T-helper 1 cell treated with Interleukin-12 subunit alpha and Interleukin-12 subunit beta and Interleukin-4 antibody, amounts not matched to agents 30 ng/mL and 1 ng/mL, for 36 hours (primary cell): Measurements from ENCODE around the gene ADI1. TPM values are rescaled to one million over a fixed set of nuclear protein-coding genes. Genes with fewer than 3 reads are reported as not detected.

Experiments
- intact Hi-C: fragments of 100-400 bp; cut with micrococcal nuclease; formaldehyde crosslinking; loops from one replicate; pipeline ENCODE4 v1.15.1; 2024
- total RNA-seq: library from RNA; stranded (reverse); gene quantifications from 2 replicates; pipeline ENCODE4 v1.2.3, GENCODE V29; 2022

The ADI1 gene, protein sequence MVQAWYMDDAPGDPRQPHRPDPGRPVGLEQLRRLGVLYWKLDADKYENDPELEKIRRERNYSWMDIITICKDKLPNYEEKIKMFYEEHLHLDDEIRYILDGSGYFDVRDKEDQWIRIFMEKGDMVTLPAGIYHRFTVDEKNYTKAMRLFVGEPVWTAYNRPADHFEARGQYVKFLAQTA
- 35.7 and 36.9 TPM in 2 replicates for total RNA-seq

DNA sequence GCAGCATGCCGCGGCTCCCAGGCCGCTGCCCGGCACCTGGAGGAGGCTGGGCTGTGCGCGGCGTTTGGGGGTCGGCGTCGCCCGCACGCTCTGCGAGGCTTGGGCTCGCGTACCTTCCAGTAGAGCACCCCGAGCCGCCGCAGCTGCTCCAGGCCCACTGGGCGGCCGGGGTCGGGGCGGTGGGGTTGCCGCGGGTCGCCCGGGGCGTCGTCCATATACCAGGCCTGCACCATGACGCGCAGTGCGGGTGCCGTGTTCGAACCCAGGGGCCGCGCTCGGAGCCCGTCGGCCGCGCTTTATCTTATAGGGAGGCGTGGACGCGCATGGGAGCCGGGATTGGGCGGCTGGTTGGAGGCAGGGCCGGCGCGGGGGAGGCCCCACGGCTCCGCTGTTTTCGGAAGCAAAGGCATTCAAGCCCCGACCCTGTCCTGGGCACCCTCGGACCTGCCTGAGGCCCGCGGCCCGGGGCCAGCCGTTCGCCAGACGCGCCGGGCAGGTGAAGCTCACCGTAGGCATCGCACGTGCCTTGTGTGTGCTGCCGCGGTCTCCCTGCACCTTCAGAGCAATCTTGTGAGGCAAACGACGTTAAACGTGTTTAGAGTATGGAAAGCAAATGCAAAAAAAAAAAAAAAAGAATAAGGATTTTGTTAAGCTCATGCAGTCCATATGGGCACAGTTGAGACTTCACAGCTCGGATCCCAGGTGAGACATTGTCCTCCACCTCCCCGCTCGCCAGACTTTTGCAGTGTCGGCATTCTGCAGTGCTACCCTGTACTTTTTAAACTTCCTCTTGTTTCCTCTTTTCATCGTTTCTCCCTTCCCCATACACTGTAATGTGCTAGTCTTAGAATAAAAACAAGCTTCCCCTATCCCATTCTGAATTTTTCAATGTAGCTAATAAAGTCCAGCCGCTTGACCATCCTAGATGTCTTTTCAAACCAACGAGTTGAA lies at the start of gene ADI1:
Gene ADI1 (minus strand): TSS at position 277 of the 951 bp plus-strand sequence. CDS start 44 bp downstream, at position 233.
- intact Hi-C loops = loop anchor here (1.0 to 2.0 kb wide), 8 partner anchors 39 to 1463 kb away; partner anchors contain the start of genes EIPR1, RNASEH1 and RPS7

DNA sequence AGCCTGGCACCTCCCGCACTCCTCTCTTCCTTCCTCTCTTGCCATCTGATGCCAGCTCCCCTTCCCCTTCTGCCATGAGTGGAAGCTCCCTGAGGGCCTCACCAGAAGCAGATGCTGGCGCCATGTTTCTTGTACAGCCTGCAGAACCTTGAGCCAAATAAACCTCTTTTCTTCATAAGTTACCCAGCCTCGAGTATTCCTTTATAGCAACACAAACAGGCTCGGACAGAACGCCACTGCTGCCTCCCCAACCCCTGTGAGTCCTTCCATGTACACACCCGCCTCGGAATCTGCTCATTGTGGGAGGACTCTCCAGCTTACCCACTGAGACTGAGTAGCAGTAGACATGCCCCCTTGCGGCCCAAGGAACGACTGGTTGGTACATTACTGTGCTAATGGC lies 47.5 kb upstream of the ADI1 start:
- intact Hi-C loops = no loop called here

DNA sequence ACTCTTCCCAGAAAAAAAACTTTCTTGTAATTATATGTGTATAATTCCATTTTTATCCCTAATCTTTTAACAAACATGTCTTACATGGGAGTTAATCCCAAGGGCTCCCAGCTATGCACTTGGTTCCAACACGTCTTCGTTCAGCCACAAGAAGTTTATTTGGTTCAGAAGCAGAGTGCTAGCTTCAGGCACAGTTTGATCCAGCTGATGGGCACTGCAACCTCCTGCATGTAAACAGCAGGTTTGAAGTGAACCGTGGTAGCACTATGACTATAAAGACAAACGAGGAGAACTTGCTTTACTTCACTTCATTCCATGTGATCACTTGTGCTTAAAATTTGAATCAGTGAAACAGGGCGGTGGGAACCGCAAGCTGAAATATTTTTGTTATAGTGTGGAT lies 45.8 kb upstream of the ADI1 start:
- intact Hi-C loops = no loop called here

DNA sequence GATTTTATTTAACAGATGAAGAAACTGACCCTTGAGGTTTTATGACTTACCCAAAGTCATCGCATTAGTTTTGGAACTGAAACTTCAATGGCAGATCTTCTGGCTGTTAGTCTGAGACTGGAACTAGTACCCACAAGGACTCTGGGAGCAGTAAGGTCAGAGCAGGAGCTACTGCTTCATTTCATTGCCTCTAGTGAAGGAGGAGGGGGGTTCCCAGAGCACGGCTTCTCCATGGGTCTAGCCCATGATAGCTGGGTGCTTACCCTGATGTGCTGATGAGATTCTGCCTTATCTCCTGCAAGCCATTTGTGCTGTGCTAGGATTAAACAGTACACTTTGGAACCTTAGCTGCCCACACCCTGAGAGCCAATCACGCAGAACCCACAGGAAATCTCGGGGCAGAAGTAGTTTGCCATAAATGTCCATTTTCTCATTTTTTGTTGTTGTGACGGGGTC lies 44.2 kb upstream of the ADI1 start:
- intact Hi-C loops = no loop called here

DNA sequence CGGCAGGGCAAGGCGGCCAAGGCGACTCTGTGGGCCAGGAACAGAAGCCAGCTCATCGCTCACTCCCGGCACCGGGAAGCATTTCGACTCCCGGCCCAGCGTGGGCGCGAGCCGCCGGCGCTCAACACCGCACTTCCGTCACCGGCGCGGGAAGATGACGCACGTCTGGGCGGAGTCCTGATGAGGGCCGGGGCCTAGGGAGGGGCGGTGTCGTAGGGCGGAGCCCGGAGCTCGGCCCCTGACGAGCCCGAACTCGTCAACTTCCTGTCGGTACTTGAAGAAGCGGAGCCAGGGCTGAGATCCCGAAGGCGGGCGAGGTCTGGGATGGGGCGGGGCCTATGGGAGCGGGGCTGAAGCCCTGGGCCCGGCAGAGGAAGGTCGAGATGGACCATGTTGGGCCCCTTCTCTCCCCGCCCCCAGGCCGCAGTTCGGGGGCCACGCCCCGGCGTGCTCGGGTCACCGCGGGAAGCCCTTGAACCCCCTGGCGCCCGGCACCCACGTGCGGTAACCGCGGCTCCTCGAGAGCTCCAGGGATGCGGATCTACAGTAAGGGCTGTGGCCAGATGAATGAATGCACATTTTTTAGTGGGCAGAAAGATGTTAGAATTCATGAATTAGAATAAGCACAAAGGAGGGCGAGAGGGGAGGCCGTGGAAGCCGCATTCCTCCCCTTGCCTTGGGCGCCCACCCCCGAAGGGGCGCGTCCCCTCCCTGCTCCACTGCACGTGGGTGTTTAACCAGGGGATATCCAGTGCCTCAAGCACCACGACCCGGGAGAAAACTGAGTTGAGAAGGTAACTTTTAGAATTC lies 39.1 kb upstream of the ADI1 start, which contains the start of gene RNASEH1:
Gene RNASEH1 (minus strand): TSS at position 129 of the 810 bp plus-strand sequence. CDS start 73 bp downstream, at position 56.
- intact Hi-C loops = loop anchor here (1.0 kb wide), 6 partner anchors 17 to 1501 kb away; partner anchors contain the start of genes ADI1, EIPR1 and RPS7

DNA sequence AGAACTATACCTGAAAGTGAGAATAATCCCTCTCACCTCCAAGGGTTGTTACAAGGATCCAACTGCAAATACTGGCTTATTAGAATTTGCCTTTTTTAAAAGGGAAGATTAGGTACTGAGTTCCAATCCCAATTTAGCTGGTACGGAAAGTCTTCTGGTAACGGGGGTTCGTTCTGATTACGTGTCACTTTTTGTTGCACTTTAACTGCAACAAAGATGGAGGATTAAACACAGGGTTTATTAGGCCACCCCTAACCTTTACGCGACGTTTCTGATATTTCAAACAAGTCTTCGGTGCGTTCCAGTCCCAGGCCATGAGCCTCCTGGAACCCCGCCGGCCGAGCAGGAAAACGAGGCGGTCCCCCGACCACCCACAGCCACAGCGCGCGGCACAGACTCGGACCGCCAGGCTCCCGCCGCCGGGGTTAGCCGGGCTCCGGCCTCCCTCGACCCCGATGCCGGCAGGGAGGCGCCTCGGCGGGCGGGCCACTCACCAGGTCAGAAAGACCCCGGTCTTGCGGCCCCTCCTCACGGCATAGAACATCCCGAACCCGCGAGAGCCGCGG lies 38.4 kb upstream of the ADI1 start:
- intact Hi-C loops = loop anchor here (1.0 kb wide), 7 partner anchors 18 to 1500 kb away; partner anchors contain the start of genes ADI1, EIPR1 and RPS7

DNA sequence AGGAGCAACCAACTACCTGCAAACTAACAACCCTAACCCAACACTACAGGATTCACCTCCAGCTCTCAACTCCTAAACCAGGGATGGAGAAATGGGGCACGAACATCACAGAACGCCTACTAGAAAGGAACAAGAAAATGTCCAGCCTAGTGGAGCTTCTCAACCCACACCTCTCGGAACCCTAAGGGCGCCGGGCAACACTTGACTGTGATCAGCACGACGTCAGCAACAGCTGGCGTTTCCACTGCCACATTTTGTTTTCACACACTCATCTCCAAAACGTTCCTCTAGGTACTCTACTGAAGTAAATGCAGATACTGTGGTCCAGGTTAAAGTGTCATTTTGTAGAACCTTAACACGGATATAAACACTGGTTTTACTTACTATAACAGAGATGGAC lies 34.6 kb upstream of the ADI1 start:
- intact Hi-C loops = no loop called here

DNA sequence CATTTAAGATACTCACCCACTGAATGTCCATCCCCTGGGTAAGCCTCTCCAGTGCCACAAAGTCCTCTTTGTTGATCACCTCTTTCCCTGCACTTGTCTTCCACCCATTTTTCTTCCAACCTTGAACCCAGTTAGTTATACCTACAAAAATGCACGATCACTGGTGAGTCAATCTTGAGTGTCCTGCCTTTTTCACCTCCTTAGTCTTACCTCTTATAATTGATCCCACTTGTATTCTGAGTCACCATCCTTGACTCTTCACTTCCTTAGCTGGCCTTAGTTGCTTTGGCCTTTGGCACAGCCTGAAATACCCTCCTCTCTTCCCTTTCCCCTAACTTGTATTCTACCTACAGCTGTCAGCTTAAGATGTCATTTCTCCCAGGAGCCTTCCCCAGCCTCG lies 28.6 kb upstream of the ADI1 start:
- intact Hi-C loops = no loop called here

DNA sequence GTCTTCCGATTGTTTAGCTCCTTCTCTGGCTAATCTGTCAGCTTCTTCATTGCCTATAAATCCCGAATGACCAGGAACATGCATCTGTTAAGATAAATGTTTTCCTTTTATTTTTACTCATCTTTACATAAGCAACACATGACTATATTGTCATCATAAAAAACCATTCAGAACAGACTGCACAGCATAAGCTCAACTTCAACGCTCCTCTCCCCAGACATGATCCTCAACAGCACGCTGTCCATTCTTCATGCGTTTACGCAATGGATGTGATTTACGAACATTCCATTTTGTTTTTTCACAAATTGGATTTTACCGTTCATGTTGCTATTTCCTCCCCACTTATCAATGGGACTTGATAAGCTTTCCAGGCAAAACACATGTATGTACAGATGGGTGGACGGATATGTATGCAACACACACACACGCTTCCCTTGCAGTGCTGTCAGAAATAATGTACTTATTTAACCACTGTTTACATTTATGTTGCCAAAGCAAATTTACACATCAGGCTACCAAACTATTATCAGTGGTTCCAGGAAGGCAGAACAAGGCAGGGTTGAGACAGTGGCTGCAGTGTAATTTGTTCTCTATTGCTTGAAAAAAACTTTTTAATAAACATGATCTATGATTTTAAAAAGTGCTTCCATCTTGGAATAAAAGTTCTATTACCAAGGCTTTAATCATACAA lies 26.6 kb upstream of the ADI1 start:
- intact Hi-C loops = no loop called here

DNA sequence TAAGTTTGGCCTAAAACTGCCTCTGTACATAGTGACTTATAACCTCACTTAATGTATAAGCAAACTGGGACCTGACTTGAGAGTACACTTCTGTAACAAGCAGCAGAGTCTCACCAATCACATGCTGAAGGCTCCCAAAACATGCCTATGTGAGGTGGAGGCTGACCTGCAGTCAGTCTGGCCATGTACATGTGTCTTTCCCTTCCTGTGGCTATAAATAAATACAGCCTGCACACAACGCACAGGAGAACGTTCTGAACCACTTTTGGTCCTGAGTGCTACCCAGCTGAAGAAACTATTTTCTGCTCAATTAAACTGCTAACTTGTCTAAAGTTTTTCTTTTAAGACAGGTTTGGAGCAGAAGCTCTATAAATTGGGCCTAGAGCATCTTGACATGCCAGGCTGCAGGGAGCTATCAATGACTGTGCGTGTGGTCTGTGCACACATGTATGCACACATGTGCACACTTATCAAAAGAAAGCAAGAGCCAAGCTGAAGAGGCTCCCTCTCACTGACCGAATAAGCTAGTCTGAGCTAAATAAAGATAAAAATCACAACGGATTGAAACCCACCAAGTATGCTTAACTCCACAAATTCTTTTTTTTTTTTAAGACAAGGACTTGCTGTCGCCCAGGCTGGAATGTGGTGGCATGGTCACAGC lies 23.8 kb upstream of the ADI1 start:
- intact Hi-C loops = no loop called here

DNA sequence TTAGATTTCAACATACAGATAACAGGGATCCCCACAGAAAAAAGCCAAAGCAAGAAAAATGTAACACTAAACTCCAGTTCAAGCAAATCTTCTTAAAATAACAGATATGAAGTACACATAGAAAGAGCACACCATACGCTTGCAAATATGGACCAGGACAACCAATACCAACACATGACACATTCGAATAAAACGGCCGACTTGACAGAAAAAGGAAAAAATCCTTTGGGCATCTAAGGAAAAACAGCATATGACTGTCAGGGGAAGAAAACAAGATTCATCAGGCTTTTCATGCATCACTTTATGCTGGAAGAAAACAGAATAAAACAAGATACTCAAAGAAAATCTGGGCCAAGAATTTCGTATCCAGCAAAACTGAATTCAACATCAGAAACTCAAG lies 22.8 kb upstream of the ADI1 start:
- intact Hi-C loops = no loop called here

DNA sequence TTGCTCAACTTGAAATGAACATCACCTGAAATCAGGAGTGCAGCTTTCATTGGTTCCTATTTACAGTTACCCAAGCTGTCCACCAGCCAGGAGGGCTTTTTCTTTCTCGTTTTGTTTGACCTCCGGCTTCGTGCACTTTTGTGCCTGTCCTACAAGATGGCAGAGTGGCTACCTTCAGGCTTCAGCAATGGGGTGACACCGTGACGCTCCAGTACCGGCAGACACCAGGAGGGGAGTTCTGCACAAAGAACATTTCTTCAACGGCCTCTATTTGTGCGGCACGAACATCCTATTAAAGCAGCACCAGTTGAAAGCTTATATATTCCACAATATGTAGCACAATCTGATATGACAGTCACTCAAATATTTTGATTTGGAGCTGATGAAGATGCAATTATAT lies 20.5 kb upstream of the ADI1 start:
- intact Hi-C loops = no loop called here

DNA sequence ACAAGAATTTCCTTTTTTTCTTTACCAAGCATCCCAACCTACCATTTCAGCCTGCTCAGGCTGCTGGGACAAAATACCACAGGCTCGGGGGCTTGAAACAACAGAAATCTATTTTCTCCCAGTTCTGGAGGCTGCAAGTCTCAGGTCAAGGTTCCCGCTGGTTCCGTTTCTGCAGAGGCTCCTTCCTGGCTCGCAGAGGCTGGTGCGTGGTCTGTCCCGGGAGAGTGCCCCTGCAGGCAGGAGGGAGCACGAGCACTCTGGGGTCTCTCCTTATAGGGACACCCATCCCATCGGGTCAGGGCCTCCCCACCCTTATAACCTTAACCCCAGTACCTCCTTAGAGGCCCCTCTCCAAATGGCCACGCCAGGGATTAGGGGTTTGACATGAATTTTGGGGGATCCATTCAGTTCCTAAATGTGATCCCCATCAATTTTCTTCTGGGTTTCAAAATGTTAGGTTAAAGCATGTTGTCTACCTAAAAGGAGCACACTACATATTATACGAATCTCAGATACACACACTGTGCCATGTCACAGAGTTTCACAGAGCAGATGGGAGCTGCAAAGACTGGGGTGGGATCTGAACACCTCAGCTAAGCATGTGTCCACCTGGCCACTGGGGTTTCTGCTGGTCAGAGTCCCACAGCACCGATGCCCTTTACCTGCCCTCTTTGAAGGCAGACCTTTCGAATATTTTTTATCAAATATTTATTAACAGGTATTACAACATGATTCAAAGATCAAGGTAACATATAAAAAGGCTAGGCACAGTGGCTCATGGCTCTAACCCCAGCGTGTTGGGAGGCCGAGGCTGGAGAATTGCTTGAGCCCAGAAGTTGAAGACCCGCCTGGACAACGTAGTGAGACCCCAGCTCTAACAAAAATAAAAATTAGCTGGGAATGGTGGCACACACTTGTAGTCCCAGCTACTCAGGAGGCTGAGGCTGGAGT lies 17.6 kb upstream of the ADI1 start:
- intact Hi-C loops = loop anchor here (1.0 kb wide), 1 partner anchor 114 kb away; no protein-coding TSS in a partner anchor

DNA sequence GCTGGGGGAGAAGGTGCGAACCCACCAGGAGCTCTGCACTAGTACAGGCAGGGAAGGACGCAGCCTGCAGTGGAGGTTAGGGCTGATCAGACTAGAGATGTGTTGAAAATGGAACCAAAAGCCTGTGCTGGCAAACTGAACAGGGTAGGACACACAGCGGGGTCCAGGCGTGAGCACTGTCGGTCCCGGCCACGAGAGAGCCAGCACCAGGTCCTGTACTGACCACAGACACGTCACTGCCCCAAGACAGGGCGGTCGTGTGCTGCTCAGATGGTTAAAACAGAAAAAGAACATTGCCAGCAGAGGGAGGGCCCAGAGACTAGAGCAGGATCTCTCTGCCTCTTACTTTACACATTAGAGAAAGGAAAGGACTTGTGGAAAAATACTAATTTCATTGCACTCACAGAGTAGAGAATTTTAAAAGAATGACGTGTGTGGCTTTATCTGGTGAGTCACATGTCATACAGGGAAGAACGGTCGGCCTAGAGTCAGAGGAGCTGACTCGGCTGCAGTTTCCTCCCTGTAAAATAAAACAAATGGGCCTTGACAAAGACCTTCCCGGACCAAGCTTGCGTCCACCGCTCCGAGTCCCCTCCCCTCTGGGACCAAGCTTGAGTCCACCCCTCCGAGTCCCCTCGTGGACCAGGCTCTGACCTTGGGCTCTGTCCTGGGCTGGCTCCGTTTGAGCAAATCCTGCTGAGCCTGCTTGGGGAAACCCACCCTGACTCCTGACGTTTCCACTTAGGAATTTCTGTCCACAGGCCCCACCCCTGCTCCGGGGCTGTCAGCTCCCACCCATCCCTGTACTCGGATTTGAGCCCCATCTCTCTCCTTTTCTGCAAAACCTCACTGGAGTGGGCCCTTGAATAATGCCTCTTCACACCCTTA lies 16.7 kb upstream of the ADI1 start:
- intact Hi-C loops = loop anchor here (1.0 kb wide), 1 partner anchor 115 kb away; no protein-coding TSS in a partner anchor

DNA sequence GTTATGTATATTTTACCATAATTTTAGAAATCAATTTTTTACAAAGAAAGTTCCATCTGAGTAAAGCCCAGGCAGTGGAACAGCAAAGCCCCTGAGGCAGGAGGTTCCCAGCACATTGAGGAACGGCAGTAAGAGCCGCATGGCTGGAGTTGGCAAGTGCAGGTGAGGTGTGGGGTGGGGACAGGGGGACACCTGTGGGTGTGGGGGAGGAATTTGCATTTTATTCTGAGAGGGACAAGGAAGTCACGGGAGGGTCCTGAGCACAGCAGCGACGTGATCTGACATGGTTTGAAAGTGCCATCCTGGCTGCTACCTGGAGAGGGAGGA lies 16.1 kb upstream of the ADI1 start:
- intact Hi-C loops = no loop called here

DNA sequence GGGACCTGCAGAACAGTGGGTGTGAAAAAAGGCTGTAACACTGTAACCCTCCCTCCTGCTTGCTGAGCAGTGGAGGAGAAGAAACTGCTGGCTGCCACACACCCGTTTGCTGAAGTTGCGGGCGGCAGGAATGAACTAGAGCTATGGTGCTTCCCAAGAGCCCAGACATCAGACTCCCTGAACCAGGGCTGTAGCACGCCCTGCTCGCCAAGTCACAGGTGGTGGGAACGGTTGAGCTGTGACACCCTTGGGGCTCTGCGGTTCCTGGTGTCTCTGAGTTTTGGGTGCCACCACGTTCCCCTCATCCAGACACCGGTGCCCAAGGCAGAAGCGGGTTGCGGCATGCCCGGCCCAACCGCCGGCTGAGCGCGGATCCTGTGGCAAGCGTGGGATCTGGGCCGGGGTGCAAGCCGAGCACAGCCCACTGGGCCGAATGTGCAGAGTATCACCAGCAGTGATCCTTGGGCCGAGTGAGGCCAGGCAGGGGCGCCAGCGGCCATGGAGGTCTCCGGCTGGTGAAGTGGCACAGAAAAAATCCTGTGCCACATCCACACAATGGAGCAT lies 15.0 kb upstream of the ADI1 start:
- intact Hi-C loops = no loop called here

DNA sequence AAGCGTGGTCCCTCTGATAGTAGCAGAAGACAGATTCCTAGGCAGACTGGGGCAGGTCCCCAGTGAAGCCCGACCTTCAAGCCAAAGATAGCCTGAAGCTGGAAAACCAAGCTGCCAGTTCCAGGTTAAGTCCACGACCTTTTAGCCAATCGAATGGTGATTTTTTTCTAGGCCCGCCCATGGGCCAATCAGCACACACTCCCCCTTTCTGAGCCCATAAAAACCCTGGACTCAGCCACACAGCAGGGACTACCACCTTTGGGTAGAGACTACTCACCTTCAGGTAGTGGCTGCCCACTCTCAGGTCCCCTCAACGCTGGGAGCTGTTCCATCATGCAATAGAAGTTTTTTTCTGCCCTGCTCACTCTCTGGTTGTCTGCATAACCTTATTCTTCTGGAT lies 14.5 kb upstream of the ADI1 start:
- intact Hi-C loops = no loop called here
